OCI-LY7 (cell line): ENCODE results near the gene RBMXL2. TPM values are rescaled to one million over a fixed set of nuclear protein-coding genes. Genes with fewer than 3 reads are reported as not detected.

Experiments used
- BruUV-seq: library from RNA; stranded (reverse); fragments of 400-500 nt; replicated peaks from 2 replicates; lab custom pipeline; 2021; lab: Mats Ljungman, UMichigan
- CTCF ChIA-PET: fragments of 300-600 bp; sonication (Branson Sonifier 250); formaldehyde crosslinking; loops from one replicate; lab custom pipeline; 2022; ENCODE audit warnings: antibody characterized with exemption; ENCODE audit not compliant: unreplicated experiment; lab: Charles Lee
- POLR2A ChIA-PET: fragments of 300-600 bp; sonication (Branson Sonifier 250); formaldehyde crosslinking; loops from one replicate; lab custom pipeline; 2022; ENCODE audit warnings: antibody characterized with exemption; lab: Charles Lee
- DNase-seq: peaks from one replicate; pipeline ENCODE4 v3.0.0-alpha.2; 2015; ENCODE audit warnings: low spot score
- H2AFZ ChIP-seq: fragments of 200-600 bp; sonication (generic), shearing (Covaris generic); 2 replicates; pipeline ENCODE4 v1.6.1; 2014; ENCODE audit warnings: mild to moderate bottlenecking, antibody characterized with exemption, low read length, moderate library complexity
- H3K27ac ChIP-seq: fragments of 200-600 bp; sonication (generic); 2 replicates; pipeline ENCODE4 v1.5.1; 2014; ENCODE audit warnings: mixed run types, low read depth, mild to moderate bottlenecking, moderate library complexity, low read length, inconsistent platforms; ENCODE audit not compliant: poor library complexity, severe bottlenecking
- H3K36me3 ChIP-seq: fragments of 200-600 bp; sonication (generic); 2 replicates; pipeline ENCODE4 v1.6.1; 2014; ENCODE audit warnings: mild to moderate bottlenecking, antibody characterized with exemption, low read length, moderate library complexity, mixed read lengths; ENCODE audit not compliant: insufficient read depth
- H3K4me1 ChIP-seq: fragments of 200-600 bp; sonication (generic); 2 replicates; pipeline ENCODE4 v1.5.1; 2014; ENCODE audit warnings: mild to moderate bottlenecking, low read length; ENCODE audit not compliant: insufficient read depth, poor library complexity, severe bottlenecking
- H3K4me2 ChIP-seq: fragments of 200-600 bp; sonication (generic); 2 replicates; pipeline ENCODE4 v1.6.1; 2014; ENCODE audit warnings: mild to moderate bottlenecking, low read length
- H3K4me3 ChIP-seq: fragments of 200-600 bp; sonication (generic); 2 replicates; pipeline ENCODE4 v1.5.1; 2014; ENCODE audit warnings: mild to moderate bottlenecking, low read depth, low read length; ENCODE audit not compliant: poor library complexity, severe bottlenecking
- H3K79me2 ChIP-seq: fragments of 200-600 bp; sonication (generic); 2 replicates; pipeline ENCODE4 v1.6.1; 2016; ENCODE audit warnings: low read depth, mild to moderate bottlenecking, low read length, moderate library complexity, mixed read lengths; ENCODE audit not compliant: insufficient read depth
- H3K9me2 ChIP-seq: fragments of 200-600 bp; sonication (generic); 2 replicates; pipeline ENCODE4 v1.6.1; 2016; ENCODE audit warnings: mild to moderate bottlenecking, low read length, mixed read lengths; ENCODE audit not compliant: insufficient read depth
- H3K9me3 ChIP-seq: fragments of 200-600 bp; sonication (generic); 2 replicates; pipeline ENCODE4 v1.6.1; 2014; ENCODE audit warnings: mild to moderate bottlenecking, mixed run types, low read length, mixed read lengths
- H4K20me1 ChIP-seq: fragments of 200-600 bp; sonication (generic); 2 replicates; pipeline ENCODE4 v1.6.1; 2014; ENCODE audit warnings: mild to moderate bottlenecking, antibody characterized with exemption, low read length, moderate library complexity, mixed read lengths; ENCODE audit not compliant: insufficient read depth
- CTCF ChIP-seq: fragments of 200-600 bp; sonication (generic); conservative IDR thresholded peaks from 2 replicates; pipeline ENCODE4 v1.5.1; 2014; ENCODE audit warnings: mild to moderate bottlenecking, antibody characterized with exemption, low read length, moderate library complexity, mixed read lengths
- EZH2phosphoT487 ChIP-seq: fragments of 200-600 bp; sonication (generic); IDR thresholded peaks from 2 replicates; pipeline ENCODE4 v1.6.1; 2018; ENCODE audit warnings: low read depth, borderline replicate concordance, mild to moderate bottlenecking, mixed run types, antibody characterized with exemption, low read length, moderate library complexity, mixed read lengths
- intact Hi-C: fragments of 100-400 bp; cut with micrococcal nuclease; formaldehyde crosslinking; loops from one replicate; pipeline ENCODE4 v1.10.0; 2022; ENCODE audit not compliant: unreplicated experiment
- total RNA-seq, 2 experiments: library from RNA; depleted of rRNA in 1 of 2; stranded (reverse); fragments of >200 nt in 1 of 2; shearing (Covaris generic) in 1 of 2; gene quantifications; 2 replicates each; pipeline ENCODE4 v1.2.3, GENCODE V29; 2014 to 2022

Gene RBMXL2
- total RNA-seq, 2 experiments from 2014 or later: 2.3 to 2.7 TPM

GRCh38 chr11:7115780-7116179 is 27.0 kb downstream of the RBMXL2 start:
- no peaks in the 10 kb centered on the region for H3K9me2 ChIP-seq
- TF ChIP-seq CTCF: no peak
- no peak for TF ChIP-seq EZH2phosphoT487
- H3K27ac ChIP-seq: no peak overlapping the region
- H2AFZ ChIP-seq: no peak overlapping the region
- no peaks in the 10 kb centered on the region for H3K4me1 ChIP-seq
- ChIA-PET POLR2A (no interaction called here), CTCF (no interaction called here)
- H4K20me1 ChIP-seq: no peaks in the 10 kb centered on the region
- no peak overlapping the region for H3K4me2 ChIP-seq
- H3K79me2 ChIP-seq: no peaks in the 10 kb centered on the region; the same call in 1 of the 2 replicates
- BruUV-seq: no TSS peak
- no peaks in the 10 kb centered on the region for H3K9me3 ChIP-seq
- H3K36me3 ChIP-seq: no peaks in the 10 kb centered on the region
- no peak for DNase-seq
- H3K4me3 ChIP-seq: no peak overlapping the region
- intact Hi-C loops: no loop called here

GRCh38 chr11:7116370-7116769 is 27.6 kb downstream of the RBMXL2 start:
- Histone ChIP-seq H3K79me2 (no peaks in the 10 kb centered on the region; the same call in 1 of the 2 replicates), H3K27ac (no peak overlapping the region), H3K36me3 (no peaks in the 10 kb centered on the region), H3K4me1 (no peaks in the 10 kb centered on the region), H4K20me1 (no peaks in the 10 kb centered on the region), H3K4me3 (no peak overlapping the region), H3K9me3 (no peaks in the 10 kb centered on the region), H2AFZ (no peak overlapping the region), H3K9me2 (no peaks in the 10 kb centered on the region), H3K4me2 (no peak overlapping the region)
- CTCF ChIA-PET: no interaction called here
- intact Hi-C loops: no loop called here
- POLR2A ChIA-PET: no interaction called here
- TF ChIP-seq CTCF: no peak
- TF ChIP-seq EZH2phosphoT487: no peak
- no TSS peak for BruUV-seq
- no peak for DNase-seq

GRCh38 chr11:7138051-7138450 is 49.3 kb downstream of the RBMXL2 start:
- intact Hi-C loops: no loop called here
- no peaks in the 10 kb centered on the region for H4K20me1 ChIP-seq
- BruUV-seq: no TSS peak
- H3K4me3 ChIP-seq: no peak overlapping the region
- H3K79me2 ChIP-seq: no peaks in the 10 kb centered on the region
- H3K4me1 ChIP-seq: no peaks in the 10 kb centered on the region
- CTCF ChIA-PET: no interaction called here
- no peak for DNase-seq
- no peak overlapping the region for H3K4me2 ChIP-seq
- no peaks in the 10 kb centered on the region for H3K9me3 ChIP-seq
- 0 out of 2 replicates have a peak, but pooled peaks cover 1% of the 10 kb centered on the region for H3K9me2 ChIP-seq
- no peak overlapping the region for H2AFZ ChIP-seq
- no peak for TF ChIP-seq CTCF
- no peak for TF ChIP-seq EZH2phosphoT487
- no peak overlapping the region for H3K27ac ChIP-seq
- POLR2A ChIA-PET: no interaction called here
- no peaks in the 10 kb centered on the region for H3K36me3 ChIP-seq

Other genes with a start within 250 kb of the RBMXL2 start
- not detected in 2 replicates for gene OR10A5, start 243.3 kb upstream of the RBMXL2 start, total RNA-seq (2014; rRNA removed; shearing (Covaris generic))
- gene OR10A5, start 243.3 kb upstream of the RBMXL2 start, total RNA-seq (2022): not detected in 2 replicates
- not detected in 2 replicates for gene OR10A2, start 225.9 kb upstream of the RBMXL2 start, total RNA-seq (2014; rRNA removed; shearing (Covaris generic))
- gene OR10A2, start 225.9 kb upstream of the RBMXL2 start, total RNA-seq (2022): not detected in 2 replicates
- gene OR10A4, start 212.4 kb upstream of the RBMXL2 start, total RNA-seq (2014; rRNA removed; shearing (Covaris generic)): not detected in 2 replicates
- not detected in 2 replicates for gene OR10A4, start 212.4 kb upstream of the RBMXL2 start, total RNA-seq (2022)
- 1.3 and 1.4 TPM in 2 replicates for gene OR2D2, start 196.5 kb upstream of the RBMXL2 start, total RNA-seq (2014; rRNA removed; shearing (Covaris generic))
- gene OR2D2, start 196.5 kb upstream of the RBMXL2 start, total RNA-seq (2022): 3.2 and 3.3 TPM in 2 replicates
- gene OR2D3, start 168.0 kb upstream of the RBMXL2 start, total RNA-seq (2014; rRNA removed; shearing (Covaris generic)): not detected in 2 replicates
- not detected in 2 replicates for gene OR2D3, start 168.0 kb upstream of the RBMXL2 start, total RNA-seq (2022)
- 59.8 and 67.2 TPM in 2 replicates for gene ZNF215, start 162.6 kb upstream of the RBMXL2 start, total RNA-seq (2014; rRNA removed; shearing (Covaris generic))
- gene ZNF215, start 162.6 kb upstream of the RBMXL2 start, total RNA-seq (2022): 61.0 and 63.0 TPM in 2 replicates
- not detected in 2 replicates for gene ZNF214, start 68.7 kb upstream of the RBMXL2 start, total RNA-seq (2014; rRNA removed; shearing (Covaris generic))
- not detected in 2 replicates for gene ZNF214, start 68.7 kb upstream of the RBMXL2 start, total RNA-seq (2022)
- gene NLRP14, start 68.5 kb upstream of the RBMXL2 start, total RNA-seq (2014; rRNA removed; shearing (Covaris generic)): 3.8 and 6.4 TPM in 2 replicates
- 6.2 and 6.4 TPM in 2 replicates for gene NLRP14, start 68.5 kb upstream of the RBMXL2 start, total RNA-seq (2022)
- gene SYT9, start 162.9 kb downstream of the RBMXL2 start, total RNA-seq (2014; rRNA removed; shearing (Covaris generic)): 0.19 and 0.31 TPM in 2 replicates
- 0.11 TPM in 1 of 2 replicates, not detected in the other for gene SYT9, start 162.9 kb downstream of the RBMXL2 start, total RNA-seq (2022)